Activated naive CD8-positive, alpha-beta T cell treated with anti-CD3 and anti-CD28 coated beads, Interleukin-2, amount 10 ng/mL, durations not matched to agents 7 days and 5 days (primary cell): ENCODE measurements around the gene MYO3B. TPM values are rescaled to one million over a fixed set of nuclear protein-coding genes. Genes with fewer than 3 reads are reported as not detected.

Experiments used
- ATAC-seq: fragments of 150-1000 bp; cut with Tn5 transposase; one replicate; pipeline ENCODE4 v1.10.0; 2021; ENCODE audit warnings: low read depth, moderate library complexity
- POLR2A ChIA-PET: fragments of 350-600 bp; sonication (Branson Sonifier 250); formaldehyde crosslinking; loops from one replicate; lab custom pipeline; 2021; ENCODE audit warnings: antibody characterized with exemption; lab: Charles Lee
- DNase-seq: peaks from one replicate; pipeline ENCODE4 v3.0.0; 2021
- H3K27ac Mint-ChIP-seq: one replicate; pipeline ENCODE4 v1.8.0; 2022; ENCODE audit warnings: mild to moderate bottlenecking, mixed read lengths
- H3K27me3 Mint-ChIP-seq: one replicate; pipeline ENCODE4 v1.8.0; 2022; ENCODE audit warnings: mild to moderate bottlenecking, moderate library complexity, mixed read lengths
- H3K36me3 Mint-ChIP-seq: one replicate; pipeline ENCODE4 v1.8.0; 2021; ENCODE audit warnings: mild to moderate bottlenecking, mixed read lengths
- H3K4me1 Mint-ChIP-seq: one replicate; pipeline ENCODE4 v1.8.0; 2021; ENCODE audit warnings: mixed read lengths
- H3K4me3 Mint-ChIP-seq: one replicate; pipeline ENCODE4 v1.8.0; 2022; ENCODE audit warnings: mild to moderate bottlenecking, moderate library complexity, mixed read lengths
- H3K9me3 Mint-ChIP-seq: one replicate; pipeline ENCODE4 v1.8.0; 2021; ENCODE audit warnings: mixed read lengths
- total RNA-seq, 2 experiments: library from RNA; stranded (reverse); gene quantifications; one replicate each; pipeline ENCODE4 v1.2.3, GENCODE V29; 2021

MYO3B gene
- total RNA-seq, 2 experiments from 2014 or later = 0.09 to 0.11 TPM

DNA sequence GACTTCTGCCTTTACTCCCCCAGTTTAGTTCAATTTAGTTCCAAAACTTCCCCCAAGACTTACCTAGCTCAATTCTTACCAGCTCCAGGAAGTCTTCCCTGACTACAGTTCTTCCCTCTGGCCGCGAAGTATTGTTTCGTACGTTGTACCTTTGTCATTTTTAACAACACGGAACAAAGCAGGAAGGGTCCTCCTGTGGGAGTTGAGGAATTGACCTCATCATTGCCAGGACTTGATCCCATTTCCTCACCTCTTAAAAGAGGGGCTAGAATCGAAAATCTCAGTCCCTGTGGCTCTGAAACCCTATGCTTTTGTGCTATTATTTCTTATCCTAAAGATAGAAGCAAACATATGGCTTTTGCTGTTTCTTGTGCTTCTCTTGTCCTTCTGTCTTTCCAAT is 187.1 kb downstream of the MYO3B start:
- no peaks in the 10 kb centered on the region for H3K36me3 Mint-ChIP-seq
- no peak overlapping the region for H3K4me3 Mint-ChIP-seq
- no peak overlapping the region for H3K27ac Mint-ChIP-seq
- peaks cover 44% of the 10 kb centered on the region for H3K4me1 Mint-ChIP-seq
- no peaks in the 10 kb centered on the region for H3K9me3 Mint-ChIP-seq
- peaks cover 7% of the 10 kb centered on the region for H3K27me3 Mint-ChIP-seq
- no peak for ATAC-seq
- DNase-seq = no peak
- POLR2A ChIA-PET = no interaction called here

DNA sequence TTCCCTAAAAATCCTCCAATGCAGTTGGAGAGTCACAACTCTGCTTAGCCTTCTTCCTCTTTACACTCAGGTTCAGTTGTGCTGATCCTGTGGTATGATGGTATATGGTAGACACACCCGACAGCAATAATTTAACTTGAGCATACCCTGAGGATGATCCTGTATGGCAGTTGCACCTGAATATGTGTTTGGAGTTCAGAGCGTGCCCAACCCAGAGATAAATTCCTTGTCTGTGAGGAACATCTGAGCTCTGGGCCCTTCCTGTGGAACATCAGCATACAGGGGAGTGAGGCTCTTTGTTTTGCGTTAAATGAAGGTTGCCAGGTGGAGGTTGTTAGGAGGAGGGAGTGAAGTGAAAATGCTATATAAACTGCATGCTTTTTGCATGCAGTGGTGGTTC is 187.7 kb downstream of the MYO3B start:
- Mint-ChIP-seq H3K36me3 (no peaks in the 10 kb centered on the region), H3K9me3 (no peaks in the 10 kb centered on the region), H3K4me3 (no peak overlapping the region), H3K4me1 (peaks cover 49% of the 10 kb centered on the region), H3K27ac (no peak overlapping the region), H3K27me3 (peaks cover 7% of the 10 kb centered on the region)
- POLR2A ChIA-PET = no interaction called here
- DNase-seq = no peak
- ATAC-seq = no peak

DNA sequence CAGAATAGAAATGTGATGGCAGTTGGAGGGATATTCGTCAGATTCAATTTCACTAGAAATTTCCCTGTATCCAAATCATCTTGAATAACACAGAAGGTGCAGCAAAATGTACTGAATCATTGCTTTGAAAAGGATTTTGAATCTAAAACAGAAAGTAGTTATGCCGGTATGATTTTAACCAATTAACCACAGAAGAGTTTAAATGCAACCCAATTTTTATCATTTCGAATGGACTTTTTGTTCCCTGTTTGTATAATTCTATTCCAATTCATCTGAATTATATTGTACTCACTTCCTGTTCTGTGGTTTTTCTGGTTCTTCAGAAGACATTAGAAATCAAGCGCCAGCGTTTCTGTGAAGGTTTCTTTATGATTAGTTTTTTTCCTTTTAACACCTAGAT is 190.4 kb downstream of the MYO3B start:
- DNase-seq (no peak), ATAC-seq (no peak)

DNA sequence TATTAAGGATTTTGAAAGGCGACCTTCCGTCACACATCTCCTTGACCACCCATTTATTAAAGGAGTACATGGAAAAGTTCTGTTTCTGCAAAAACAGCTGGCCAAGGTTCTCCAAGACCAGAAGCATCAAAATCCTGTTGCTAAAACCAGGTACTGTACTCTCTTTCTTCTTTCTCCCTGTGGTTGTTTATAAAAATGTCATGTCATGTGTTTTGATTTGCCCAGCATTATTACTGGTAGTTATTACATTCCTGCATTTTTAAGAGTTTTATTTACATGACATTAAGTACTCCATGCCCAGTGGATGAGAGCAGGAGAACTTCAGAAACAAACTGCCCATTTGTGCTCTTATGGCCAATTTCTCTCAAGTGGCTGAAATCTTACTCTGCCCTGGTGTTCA is 191.3 kb downstream of the MYO3B start:
- H3K4me1 Mint-ChIP-seq = peaks cover 50% of the 10 kb centered on the region
- no peak overlapping the region for H3K27ac Mint-ChIP-seq
- no peak for ATAC-seq
- no peak for DNase-seq
- peaks cover 7% of the 10 kb centered on the region for H3K27me3 Mint-ChIP-seq
- peaks cover 10% of the 10 kb centered on the region for H3K36me3 Mint-ChIP-seq
- peak overlapping the region; percentile 25 for H3K4me3 Mint-ChIP-seq
- H3K9me3 Mint-ChIP-seq = peaks cover 2% of the 10 kb centered on the region
- POLR2A ChIA-PET = no interaction called here

More for the DNA sequence above, 190.4 kb downstream of the MYO3B start:
- POLR2A ChIA-PET = no interaction called here
- peaks cover 7% of the 10 kb centered on the region for H3K27me3 Mint-ChIP-seq
- peak overlapping the region; percentile 0 for H3K27ac Mint-ChIP-seq
- peaks cover 45% of the 10 kb centered on the region for H3K4me1 Mint-ChIP-seq
- peaks cover 9% of the 10 kb centered on the region for H3K36me3 Mint-ChIP-seq
- peaks cover under 1% of the 10 kb centered on the region for H3K9me3 Mint-ChIP-seq
- peak overlapping the region; percentile 37 for H3K4me3 Mint-ChIP-seq

DNA sequence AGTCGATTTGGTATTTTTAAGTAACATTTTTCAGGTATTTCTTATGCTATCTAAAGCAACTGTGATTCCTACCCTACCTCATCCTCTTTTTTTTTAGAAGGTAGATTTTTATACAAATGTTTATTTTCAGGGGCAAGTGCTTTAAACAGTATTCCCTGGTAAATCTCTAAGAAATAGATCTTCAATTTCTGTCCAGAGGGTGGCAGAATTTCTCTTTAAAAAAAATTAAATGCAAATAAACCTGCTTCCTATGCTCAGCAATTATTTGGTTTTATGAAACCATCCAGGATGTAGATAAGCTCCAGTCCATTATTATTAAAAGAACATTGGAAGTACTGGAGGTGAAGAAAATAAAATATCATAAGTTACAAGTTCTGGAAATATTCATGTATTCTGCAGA is 191.9 kb downstream of the MYO3B start:
- Mint-ChIP-seq H3K27ac (no peak overlapping the region), H3K4me3 (no peak overlapping the region), H3K27me3 (peaks cover 4% of the 10 kb centered on the region), H3K4me1 (peaks cover 53% of the 10 kb centered on the region), H3K9me3 (peaks cover 2% of the 10 kb centered on the region), H3K36me3 (peaks cover 10% of the 10 kb centered on the region)
- DNase-seq (no peak), ATAC-seq (no peak)
- POLR2A ChIA-PET = no interaction called here

DNA sequence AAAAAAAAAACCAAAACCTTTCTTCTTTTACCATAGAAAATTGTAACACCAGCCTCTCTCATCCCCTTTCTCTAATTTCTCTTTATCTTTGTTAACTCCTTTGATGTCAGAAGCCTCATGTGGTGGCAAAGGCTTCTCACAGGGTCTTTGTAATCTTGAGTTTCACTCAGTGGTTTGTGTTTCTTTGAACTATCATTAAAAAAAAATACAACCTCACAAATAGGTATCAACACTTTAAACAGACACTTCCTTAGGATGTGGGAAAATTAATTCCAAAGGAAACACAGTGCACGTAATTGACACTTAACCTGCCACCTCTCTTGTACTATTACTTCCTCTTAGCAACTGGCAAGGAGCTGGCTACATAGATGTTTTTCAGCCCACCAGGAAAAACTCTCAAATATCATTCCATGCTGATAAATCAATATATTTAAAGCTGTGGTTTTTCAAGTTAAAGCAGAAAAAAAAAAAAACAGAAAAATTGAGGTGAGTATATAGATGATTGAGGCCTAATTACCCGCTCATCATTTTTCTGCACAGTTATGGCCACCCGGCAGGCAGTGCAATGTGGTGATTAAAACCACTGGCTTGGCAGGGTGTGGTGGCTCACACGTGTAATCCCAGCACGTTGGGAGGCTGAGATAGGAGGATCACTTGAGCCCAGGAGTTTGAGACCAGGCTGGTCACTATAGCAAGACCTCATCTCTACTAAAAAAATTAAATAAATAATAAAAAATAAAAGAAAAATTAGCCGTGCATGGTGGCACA is 193.5 kb downstream of the MYO3B start:
- POLR2A ChIA-PET = interaction anchor here (0.7 to 0.9 kb wide), 2 partner anchors 11 kb away, joined by 3 to 4 read pairs; no protein-coding TSS in a partner anchor
- peaks cover 2% of the 10 kb centered on the region for H3K9me3 Mint-ChIP-seq
- peaks cover 12% of the 10 kb centered on the region for H3K36me3 Mint-ChIP-seq
- ATAC-seq (peak; percentile 83), DNase-seq (no peak)
- peaks cover 59% of the 10 kb centered on the region for H3K4me1 Mint-ChIP-seq
- H3K4me3 Mint-ChIP-seq = peak overlapping the region; percentile 60
- peak overlapping the region; percentile 76 for H3K27ac Mint-ChIP-seq
- H3K27me3 Mint-ChIP-seq = peaks cover 7% of the 10 kb centered on the region

DNA sequence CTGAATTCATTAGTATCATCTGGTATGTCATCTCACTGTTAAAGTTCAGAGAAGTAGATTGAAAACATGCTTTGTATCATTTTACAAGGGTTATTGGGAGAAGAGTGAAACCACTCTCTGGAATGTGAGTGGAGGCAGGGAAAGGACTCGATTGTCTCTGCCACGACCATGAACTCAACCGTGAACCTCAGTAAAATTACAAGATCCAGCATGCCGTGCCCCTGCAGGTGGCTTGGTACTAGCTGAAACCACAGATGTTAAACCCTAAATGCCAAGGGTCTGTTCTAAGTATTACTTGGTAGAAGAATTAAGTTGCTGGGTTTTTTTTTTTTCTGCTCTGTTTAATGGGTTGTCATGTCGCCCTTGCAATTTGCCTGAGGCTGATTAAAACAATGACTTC is 197.2 kb downstream of the MYO3B start:
- ATAC-seq (no peak), DNase-seq (no peak)
- Mint-ChIP-seq H3K4me3 (no peak overlapping the region), H3K4me1 (peaks cover 40% of the 10 kb centered on the region), H3K9me3 (peaks cover 2% of the 10 kb centered on the region), H3K36me3 (peaks cover 12% of the 10 kb centered on the region), H3K27ac (no peak overlapping the region), H3K27me3 (peaks cover 20% of the 10 kb centered on the region)
- POLR2A ChIA-PET = no interaction called here

DNA sequence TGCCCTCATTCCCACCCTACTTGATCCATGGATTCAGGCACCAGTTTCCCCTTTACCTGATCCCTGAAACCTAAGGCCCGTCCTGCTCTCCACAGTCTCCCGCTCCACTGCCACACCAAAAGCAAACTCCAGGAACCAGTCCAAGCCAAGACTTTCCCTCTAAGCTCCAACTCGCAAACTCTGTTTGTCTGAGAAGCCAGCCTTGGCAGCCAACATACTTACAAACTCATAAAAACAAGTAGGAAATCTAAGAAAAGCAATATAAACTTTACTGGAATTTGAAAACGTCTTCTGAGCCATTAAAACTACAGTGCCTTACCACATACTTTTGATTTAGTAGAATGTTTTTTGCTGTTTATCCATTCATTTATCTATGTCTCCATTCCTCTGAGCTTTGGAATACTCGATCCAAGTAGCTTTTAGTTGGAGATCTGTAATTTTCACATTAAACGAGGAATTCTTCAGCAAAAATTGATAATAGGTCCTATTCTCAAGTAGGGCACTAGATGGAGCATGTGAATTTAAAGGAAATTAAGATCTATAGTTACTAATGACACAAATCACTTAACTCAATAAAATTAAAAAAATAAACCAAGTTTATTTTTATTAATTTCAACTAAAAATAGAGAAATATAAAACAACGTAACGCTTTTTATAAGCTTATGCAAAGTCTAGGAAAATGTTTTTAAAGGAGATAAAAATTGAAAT is 199.7 kb downstream of the MYO3B start:
- H3K36me3 Mint-ChIP-seq = peaks cover 7% of the 10 kb centered on the region
- peaks cover 2% of the 10 kb centered on the region for H3K9me3 Mint-ChIP-seq
- peaks cover 25% of the 10 kb centered on the region for H3K27me3 Mint-ChIP-seq
- H3K4me1 Mint-ChIP-seq = peaks cover 19% of the 10 kb centered on the region
- ATAC-seq (no peak), DNase-seq (no peak)
- no peak overlapping the region for H3K4me3 Mint-ChIP-seq
- H3K27ac Mint-ChIP-seq = no peak overlapping the region
- POLR2A ChIA-PET = no interaction called here

DNA sequence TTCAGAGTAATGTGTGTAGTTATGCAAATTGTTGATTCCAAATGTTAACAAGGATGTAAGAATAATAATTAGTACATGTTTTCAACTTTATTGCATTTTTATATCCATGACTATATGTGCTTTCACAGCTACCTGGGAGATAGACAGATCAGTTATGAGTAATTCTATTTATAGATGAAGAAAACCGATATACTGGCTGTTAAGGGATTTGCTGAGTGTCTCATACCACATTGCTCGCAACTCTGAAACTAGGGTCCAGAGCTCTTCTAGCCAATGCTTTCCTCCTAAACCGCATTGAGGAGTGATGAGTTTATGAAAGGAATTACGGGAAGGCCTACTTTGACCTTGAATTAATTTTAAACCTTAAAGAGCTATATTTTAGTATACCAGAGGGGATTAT is 202.3 kb downstream of the MYO3B start:
- H3K27ac Mint-ChIP-seq = no peak overlapping the region
- peaks cover 1% of the 10 kb centered on the region for H3K36me3 Mint-ChIP-seq
- POLR2A ChIA-PET = no interaction called here
- no peak overlapping the region for H3K4me3 Mint-ChIP-seq
- H3K27me3 Mint-ChIP-seq = peaks cover 42% of the 10 kb centered on the region
- ATAC-seq (no peak), DNase-seq (no peak)
- no peaks in the 10 kb centered on the region for H3K9me3 Mint-ChIP-seq
- peaks cover 6% of the 10 kb centered on the region for H3K4me1 Mint-ChIP-seq

DNA sequence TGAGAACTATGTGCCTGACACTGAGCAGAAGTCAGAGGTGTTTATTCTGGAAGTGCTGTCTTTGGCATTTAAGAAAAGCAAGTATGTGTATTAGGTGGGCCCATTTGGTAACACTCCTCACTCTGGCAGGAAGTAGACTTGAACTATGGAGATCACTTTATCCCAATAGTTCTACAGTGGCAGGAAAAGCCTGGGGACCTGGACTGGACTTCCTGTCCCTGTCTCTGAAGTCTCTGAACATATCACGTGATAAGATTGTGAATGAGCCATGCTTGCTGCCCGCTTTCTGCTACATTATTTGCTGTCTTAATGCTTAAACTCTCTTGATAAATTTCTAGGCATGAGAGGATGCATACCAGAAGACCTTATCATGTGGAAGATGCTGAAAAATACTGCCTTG is 203.7 kb downstream of the MYO3B start:
- Mint-ChIP-seq H3K36me3 (no peaks in the 10 kb centered on the region), H3K4me3 (no peak overlapping the region), H3K27ac (no peak overlapping the region), H3K4me1 (peaks cover under 1% of the 10 kb centered on the region), H3K9me3 (no peaks in the 10 kb centered on the region), H3K27me3 (peaks cover 46% of the 10 kb centered on the region)
- ATAC-seq (no peak), DNase-seq (no peak)
- POLR2A ChIA-PET = no interaction called here

DNA sequence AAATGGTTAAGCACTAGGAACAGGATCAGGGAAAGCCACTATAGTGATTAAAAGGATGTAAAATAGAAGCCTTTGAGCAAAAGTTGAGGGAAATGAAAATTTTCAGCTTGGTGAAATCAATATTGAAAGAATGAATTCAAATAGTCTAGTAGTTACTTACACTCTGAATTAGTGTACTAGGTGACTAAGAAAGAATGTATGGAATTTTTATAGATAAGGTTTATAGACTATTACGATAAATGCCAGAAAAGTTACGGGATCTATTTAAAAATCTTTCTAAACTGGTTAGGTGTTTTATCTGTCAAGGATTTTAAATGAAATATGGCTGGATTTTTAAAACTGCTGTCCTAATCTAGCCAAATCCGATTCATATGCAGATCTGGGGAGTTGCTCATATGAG is 208.6 kb downstream of the MYO3B start:
- Mint-ChIP-seq H3K9me3 (no peaks in the 10 kb centered on the region), H3K36me3 (no peaks in the 10 kb centered on the region), H3K4me1 (peaks cover 10% of the 10 kb centered on the region), H3K27ac (no peak overlapping the region), H3K27me3 (peaks cover 41% of the 10 kb centered on the region), H3K4me3 (no peak overlapping the region)
- ATAC-seq (no peak), DNase-seq (no peak)
- POLR2A ChIA-PET = no interaction called here

DNA sequence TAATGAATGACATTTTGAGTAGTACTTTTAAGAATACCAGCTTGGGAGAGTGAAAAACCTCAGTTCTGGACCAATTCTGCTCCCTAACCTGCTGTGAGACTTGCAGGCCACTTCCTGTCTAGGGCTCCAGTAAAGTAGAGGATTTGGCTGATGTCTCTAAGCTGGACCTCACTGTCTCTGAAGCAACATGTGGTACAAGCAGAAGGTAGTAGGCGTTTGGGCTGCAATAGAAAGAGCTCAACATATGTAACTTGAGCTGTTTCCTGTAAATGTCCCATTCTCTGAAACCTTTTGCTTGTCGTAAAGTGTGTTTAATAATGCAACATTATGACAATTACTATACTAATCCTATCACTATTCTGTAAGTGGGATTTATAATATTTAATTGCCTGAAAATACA is 213.1 kb downstream of the MYO3B start:
- Mint-ChIP-seq H3K9me3 (no peaks in the 10 kb centered on the region), H3K36me3 (no peaks in the 10 kb centered on the region), H3K27me3 (peaks cover 49% of the 10 kb centered on the region), H3K4me1 (peaks cover 14% of the 10 kb centered on the region), H3K4me3 (no peak overlapping the region), H3K27ac (no peak overlapping the region)
- DNase-seq (no peak), ATAC-seq (no peak)
- POLR2A ChIA-PET = no interaction called here

DNA sequence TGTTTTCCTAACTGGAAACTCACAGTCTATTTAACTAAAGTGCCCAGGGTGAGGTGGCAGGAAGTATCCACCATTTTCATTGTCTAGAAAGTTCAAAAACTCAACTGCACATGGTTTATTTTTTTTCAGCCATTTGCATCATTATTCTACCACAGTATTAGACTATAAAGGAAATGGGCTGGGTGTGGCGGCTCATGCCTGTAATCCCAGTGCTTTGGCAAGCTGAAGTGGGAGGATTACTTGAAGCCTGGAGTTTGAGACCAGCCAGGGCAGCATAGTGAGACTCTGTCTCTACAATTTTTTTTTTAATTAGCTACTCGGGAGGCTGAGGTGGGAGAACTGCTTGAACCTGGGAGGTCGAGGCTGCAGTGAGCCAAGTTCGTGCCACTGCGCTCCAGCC is 213.8 kb downstream of the MYO3B start:
- Mint-ChIP-seq H3K27ac (no peak overlapping the region), H3K4me1 (peaks cover 15% of the 10 kb centered on the region), H3K36me3 (no peaks in the 10 kb centered on the region), H3K4me3 (no peak overlapping the region), H3K27me3 (peaks cover 49% of the 10 kb centered on the region), H3K9me3 (no peaks in the 10 kb centered on the region)
- no peak for DNase-seq
- no peak for ATAC-seq
- POLR2A ChIA-PET = no interaction called here
